NCI-H460 (cell line): ENCODE results near the gene DSEL. TPM values are rescaled to one million over a fixed set of nuclear protein-coding genes. Genes with fewer than 3 reads are reported as not detected.

Experiments
- DNase-seq: peaks from one replicate; pipeline ENCODE4 v3.0.0-alpha.2; 2016; ENCODE audit warnings: low read depth; ENCODE audit errors: extremely low read depth
- polyA plus RNA-seq: library from polyadenylated mRNA; depleted of rRNA; stranded (reverse); fragments of >200 nt; gene quantifications from 2 replicates; pipeline ENCODE4 v1.2.3, GENCODE V29; 2014; cell fraction: nucleus; rRNA removed
- total RNA-seq: library from RNA; depleted of rRNA; stranded (reverse); fragments of >200 nt; shearing (Covaris generic); gene quantifications from 2 replicates; pipeline ENCODE4 v1.2.3, GENCODE V29; 2014; rRNA removed

The DSEL gene
- 5.8 and 6.0 TPM in 2 replicates for total RNA-seq
- polyA plus RNA-seq = 1.8 and 2.4 TPM in 2 replicates

- peak; percentile 89 for DNase-seq
Observed at GRCh38 chr18:67516539-67517443, at the start of gene DSEL. Gene DSEL (minus strand): TSS chr18:67516720. CDS start chr18:67514608, 2,112 bp downstream.

- no peak for DNase-seq
Observed at GRCh38 chr18:67553437-67553836, 36.9 kb upstream of the DSEL start.

DNA sequence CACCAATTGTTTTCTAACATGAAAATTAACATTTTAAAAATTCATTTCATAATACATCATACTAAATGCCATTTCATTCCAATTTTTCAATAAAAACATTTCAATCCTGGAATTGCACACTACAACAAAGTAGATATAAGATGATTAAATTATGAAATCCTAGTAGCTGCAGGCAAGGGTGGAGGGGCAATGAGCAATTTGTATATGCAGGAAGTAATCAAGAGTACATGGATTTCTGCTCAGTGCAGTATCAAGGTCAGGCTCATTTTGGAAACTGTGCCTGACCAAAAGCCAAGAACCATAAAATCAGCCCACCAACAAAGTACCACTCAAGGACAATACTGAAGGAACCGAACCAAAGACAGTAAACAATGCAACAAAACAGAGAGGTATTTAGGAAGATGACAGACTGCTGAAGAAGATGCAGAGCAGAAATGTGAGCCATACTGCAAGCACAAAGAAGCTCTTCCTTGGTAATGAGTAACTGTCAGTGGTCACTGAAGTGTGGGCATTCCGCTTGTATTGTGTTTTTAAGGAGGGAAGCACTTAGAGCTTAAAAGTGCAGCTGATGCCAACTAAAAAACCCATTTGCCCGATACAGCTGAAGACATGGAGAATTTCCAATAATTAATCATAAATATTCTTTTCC is 34.5 kb upstream of the DSEL start:
- DNase-seq = no peak

DNA sequence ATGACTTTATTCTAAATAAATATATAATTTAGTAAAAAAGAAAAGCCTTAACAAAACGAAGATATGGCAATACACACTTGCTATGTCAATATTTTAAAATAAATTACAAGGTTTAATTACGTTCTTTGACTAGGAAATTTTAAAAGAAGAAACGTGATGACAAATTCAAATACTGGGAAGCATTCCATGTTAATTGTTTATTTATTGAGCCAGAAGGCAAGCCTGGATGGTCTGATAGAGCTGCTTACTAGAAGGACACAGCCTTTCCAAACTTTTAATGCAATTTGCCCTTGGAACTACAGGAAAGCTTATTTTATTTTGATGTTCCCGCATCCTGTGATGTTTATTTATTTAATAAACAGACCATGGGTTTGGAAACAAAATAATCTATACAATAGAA is 33.4 kb upstream of the DSEL start:
- no peak for DNase-seq

GRCh38 chr18:67545681-67546080 is 29.2 kb upstream of the DSEL start:
- no peak for DNase-seq

- no peak for DNase-seq
Observed at GRCh38 chr18:67540559-67540958, 24.0 kb upstream of the DSEL start.

GRCh38 chr18:67531929-67532328 is 15.4 kb upstream of the DSEL start:
- DNase-seq = no peak

- peak; percentile 4 for DNase-seq
Observed at GRCh38 chr18:67525328-67526099, 9.0 kb upstream of the DSEL start.

DNA sequence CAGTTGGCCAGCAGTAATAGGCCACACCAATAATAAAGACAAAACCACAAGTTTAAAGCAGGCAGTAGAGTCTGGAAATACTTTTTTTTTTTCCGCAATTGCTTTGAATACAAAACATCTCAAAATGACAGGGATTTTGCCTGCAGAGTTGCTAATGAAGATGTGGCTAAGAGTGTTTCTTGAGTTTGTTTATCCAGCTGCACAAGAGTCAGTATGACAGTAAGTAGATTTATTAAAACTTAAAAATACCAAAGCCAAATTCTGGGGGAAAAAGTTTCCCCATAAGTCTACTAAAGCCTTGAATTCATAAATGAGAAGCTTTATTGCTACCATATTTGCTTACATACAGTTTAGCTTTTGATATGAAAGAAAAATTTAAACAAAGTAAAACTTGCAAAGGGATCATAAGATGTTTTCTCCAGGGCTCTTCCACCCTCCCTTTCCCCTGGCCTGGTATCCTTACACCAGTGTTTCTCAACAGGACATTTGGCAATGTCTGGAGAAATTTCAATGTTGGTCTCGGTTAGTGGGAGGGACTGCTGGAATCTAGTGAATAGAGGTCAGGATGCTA is 3.9 kb upstream of the DSEL start:
- no peak for DNase-seq

- no peak for DNase-seq
Observed at GRCh38 chr18:67519592-67519991, 3.1 kb upstream of the DSEL start.

DNA sequence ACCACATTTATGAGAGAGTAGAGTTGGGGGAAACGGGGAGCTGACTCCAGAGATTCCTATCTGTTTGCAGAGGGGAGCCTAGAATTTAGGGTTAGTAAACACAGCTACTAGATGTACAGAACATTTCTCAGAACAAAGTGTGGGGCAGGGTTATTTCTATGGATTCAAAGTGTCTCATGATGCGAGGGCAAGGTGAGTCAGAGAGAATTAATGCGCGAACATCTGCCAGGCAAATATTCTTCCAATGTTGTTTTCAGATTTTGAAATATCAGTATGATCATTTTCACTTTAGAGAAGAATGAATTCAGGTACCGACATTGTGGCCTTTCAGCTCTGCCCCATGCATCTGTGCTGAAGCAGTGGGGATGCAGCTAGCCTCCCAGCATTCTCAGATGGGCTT is 2.0 kb upstream of the DSEL start:
- no peak for DNase-seq

DNA sequence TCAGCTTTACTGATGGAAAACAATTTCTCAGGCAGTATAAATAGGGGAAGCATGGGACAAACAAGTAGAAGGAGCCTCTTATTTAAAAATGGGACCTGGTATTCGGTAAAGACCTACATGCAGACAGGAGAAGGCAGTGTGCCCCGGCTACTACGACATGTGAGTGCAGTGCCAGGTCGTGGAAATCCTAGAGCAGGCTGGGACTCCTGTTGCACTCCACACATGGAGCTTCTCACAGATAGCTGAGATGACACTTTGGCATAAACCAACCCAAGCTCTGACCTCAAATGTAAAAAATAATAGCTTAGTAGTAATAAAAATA is 885 bp upstream of the DSEL start:
- DNase-seq = no peak

DNA sequence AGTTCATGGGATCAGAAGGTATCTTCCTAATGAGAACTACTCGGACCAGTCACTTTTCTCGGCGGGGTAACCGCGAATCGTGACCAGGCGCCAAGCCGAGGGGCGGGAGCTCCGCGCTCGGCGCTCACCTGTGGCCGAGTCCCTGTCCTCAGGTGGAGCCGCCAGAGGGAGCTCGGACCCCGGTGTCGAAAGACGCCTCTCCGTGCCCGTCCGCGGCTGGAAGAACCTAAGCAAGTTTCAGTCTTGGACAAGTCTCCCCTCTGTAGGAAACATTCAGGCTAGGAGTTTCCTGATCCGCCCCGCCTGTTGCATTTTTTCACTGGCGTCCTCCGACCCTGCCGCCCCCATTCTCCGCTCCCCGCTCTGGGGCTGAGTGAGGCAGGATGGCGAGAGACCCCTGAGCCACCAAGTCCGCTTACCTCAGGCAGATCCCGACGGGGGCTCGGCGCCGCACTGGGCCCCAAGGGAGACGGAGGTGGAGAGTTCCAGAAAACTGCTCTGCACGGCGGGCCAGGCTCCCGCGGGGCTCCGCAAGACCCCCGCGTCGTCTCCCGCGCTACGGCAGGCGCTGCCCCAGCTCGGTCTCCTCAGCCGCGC is 480 bp downstream of the DSEL start:
- DNase-seq = peak; percentile 62

DNA sequence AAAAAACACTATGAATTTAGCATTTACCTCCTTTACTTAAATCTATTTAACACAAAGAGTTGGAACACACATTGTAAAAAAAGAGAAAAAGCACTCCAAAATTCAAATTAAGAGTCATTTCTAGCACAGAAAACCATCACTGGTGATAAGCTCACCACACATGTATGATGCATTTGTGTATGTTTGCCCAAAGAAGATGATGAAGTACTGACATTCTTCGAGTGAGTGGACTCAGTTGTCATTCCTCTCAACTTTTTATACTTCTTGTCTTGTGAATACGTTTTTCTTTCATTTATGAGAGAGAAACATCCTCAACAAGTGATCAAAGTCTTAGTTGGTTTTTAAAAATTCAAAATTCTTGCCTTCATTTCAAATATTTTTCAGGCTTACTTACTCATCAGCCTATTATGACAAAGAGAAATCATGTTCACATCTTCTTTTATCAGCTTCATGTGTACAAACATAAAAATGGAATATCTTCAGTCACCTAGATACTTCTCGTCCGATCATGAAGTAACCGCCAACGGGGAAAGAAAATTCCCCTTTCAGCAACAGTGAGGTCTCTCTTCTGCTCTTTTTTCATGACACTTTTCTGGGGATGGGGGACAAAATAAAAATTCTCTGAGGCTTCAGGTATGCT is 1.5 kb downstream of the DSEL start:
- DNase-seq = no peak

DNA sequence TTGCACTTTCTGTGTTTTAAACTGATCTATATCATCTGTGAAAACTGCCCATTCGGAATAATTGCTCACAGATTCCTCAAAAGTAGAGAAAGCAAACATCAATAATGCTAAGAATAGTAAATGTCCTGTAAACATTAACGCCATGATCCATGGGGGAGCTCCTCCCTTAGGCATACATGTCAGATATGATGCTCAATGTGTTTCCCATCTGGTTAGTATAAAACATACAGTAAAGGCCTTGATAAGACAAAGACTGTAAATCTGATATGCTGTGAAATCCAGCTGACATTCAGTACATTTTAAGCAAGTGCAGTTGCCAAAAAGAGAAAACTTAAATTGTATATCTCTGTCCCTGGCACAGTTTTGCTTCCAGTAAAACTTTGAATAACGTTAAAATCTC is 2.1 kb downstream of the DSEL start:
- DNase-seq = no peak

- no peak for DNase-seq
Observed at GRCh38 chr18:67513280-67513679, 3.2 kb downstream of the DSEL start.

GRCh38 chr18:67511840-67512239 is 4.7 kb downstream of the DSEL start:
- no peak for DNase-seq

DNA sequence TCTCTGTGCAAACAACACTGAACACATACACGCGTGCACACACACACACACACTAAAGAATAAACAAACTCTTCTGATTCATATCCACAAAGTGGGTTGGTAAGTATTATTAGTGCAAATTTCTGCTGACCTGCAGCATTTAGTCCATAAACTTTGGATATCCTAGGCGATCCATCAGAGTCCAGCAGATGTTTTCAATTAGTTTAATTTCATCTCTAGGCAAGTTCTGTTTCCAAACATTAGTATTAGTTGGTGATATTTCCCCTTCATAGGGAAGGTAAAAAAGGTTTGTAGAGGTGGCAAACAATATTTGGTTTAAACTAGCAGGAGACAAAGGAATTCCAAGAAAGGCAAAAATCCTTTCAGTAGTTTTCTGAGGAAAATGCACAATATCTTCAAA is 5.7 kb downstream of the DSEL start:
- no peak for DNase-seq

- DNase-seq = no peak
Observed at GRCh38 chr18:67509741-67510391, 6.7 kb downstream of the DSEL start.

GRCh38 chr18:67508146-67508545 is 8.4 kb downstream of the DSEL start:
- no peak for DNase-seq
